HepG2 (cell line): ENCODE results near the gene QRICH2. TPM values are rescaled to one million over a fixed set of nuclear protein-coding genes. Genes with fewer than 3 reads are reported as not detected.
A peak's percentile ranks its signal among the peaks of the same experiment; 100 is the strongest.

Experiments
- GTF3A ChIP-seq: sonication (generic); formaldehyde crosslinking; conservative IDR thresholded peaks from 2 replicates; pipeline ENCODE4 v1.4.0; 2020; ENCODE audit warnings: mild to moderate bottlenecking, missing genetic modification reagents
- HNF1B ChIP-seq: sonication (generic); formaldehyde crosslinking; IDR thresholded peaks from 2 replicates; pipeline ENCODE4 v1.5.1; 2020; ENCODE audit warnings: mild to moderate bottlenecking, moderate library complexity, missing genetic modification reagents
- HNRNPL ChIP-seq: fragments of 200-400 bp; formaldehyde crosslinking; IDR thresholded peaks from 2 replicates; pipeline ENCODE4 v1.6.1; 2017; ENCODE audit warnings: mild to moderate bottlenecking, low read depth, low read length
- IRF1 ChIP-seq: sonication (generic); formaldehyde crosslinking; IDR thresholded peaks from 2 replicates; pipeline ENCODE4 v1.4.0; 2020; ENCODE audit warnings: low read depth, mild to moderate bottlenecking, missing genetic modification reagents
- KAT8 ChIP-seq: IDR thresholded peaks from 2 replicates; pipeline ENCODE4 v1.6.1; 2016; ENCODE audit warnings: missing genetic modification reagents, missing compliant biosample characterization
- MAF1 ChIP-seq: sonication (generic); formaldehyde crosslinking; IDR thresholded peaks from 2 replicates; pipeline ENCODE4 v1.5.0; 2020; ENCODE audit warnings: missing genetic modification reagents, borderline replicate concordance
- PHB2 ChIP-seq: fragments of 450-650 bp; IDR thresholded peaks from 2 replicates; pipeline ENCODE4 v1.6.1; 2018; ENCODE audit not compliant: partially characterized antibody
- SOX6 ChIP-seq, 2 experiments: fragments of 450-650 bp in 1 of 2; sonication (generic) in 1 of 2; formaldehyde crosslinking in 1 of 2; IDR thresholded peaks; 2 replicates each; pipeline versions ENCODE4 v1.4.0 to v1.6.1; 2017 to 2020; ENCODE audit warnings: antibody characterized with exemption in 1 of 2, mild to moderate bottlenecking in 1 of 2, missing genetic modification reagents in 1 of 2
- SP5 ChIP-seq: IDR thresholded peaks from 2 replicates; pipeline ENCODE4 v1.6.1; 2016; ENCODE audit warnings: low read depth, borderline replicate concordance
- TAF15 ChIP-seq: fragments of 200-400 bp; formaldehyde crosslinking; IDR thresholded peaks from one replicate; pipeline ENCODE4 v1.6.1; 2018; ENCODE audit warnings: mild to moderate bottlenecking, low read depth, low read length; ENCODE audit not compliant: poor library complexity, severe bottlenecking
- TOPORS ChIP-seq: sonication (generic); formaldehyde crosslinking; IDR thresholded peaks from 2 replicates; pipeline ENCODE4 v1.8.0; 2023; ENCODE audit warnings: mild to moderate bottlenecking, missing genetic modification reagents
- ZBTB38 ChIP-seq: sonication (generic); formaldehyde crosslinking; IDR thresholded peaks from 2 replicates; pipeline ENCODE4 v1.5.1; 2020; ENCODE audit warnings: mild to moderate bottlenecking, missing genetic modification reagents
- ZC3H13 ChIP-seq: sonication (generic); formaldehyde crosslinking; IDR thresholded peaks from 2 replicates; pipeline ENCODE4 v1.8.1; 2023; ENCODE audit warnings: mild to moderate bottlenecking, missing genetic modification reagents, moderate library complexity
- ZNF619 ChIP-seq: sonication (generic); formaldehyde crosslinking; IDR thresholded peaks from 2 replicates; pipeline ENCODE4 v1.4.0; 2020; ENCODE audit warnings: mild to moderate bottlenecking, missing genetic modification reagents
- ZNF883 ChIP-seq: sonication (generic); formaldehyde crosslinking; IDR thresholded peaks from 2 replicates; pipeline ENCODE4 v1.5.1; 2020; ENCODE audit warnings: mild to moderate bottlenecking, missing genetic modification reagents; ENCODE audit errors: not compliant biosample characterization
- polyA plus RNA-seq, 8 experiments: library from polyadenylated mRNA; depleted of rRNA in 3 of 8; stranded (reverse) in 7 of 8; unstranded in 1 of 8; fragments of >200 nt; fragmentation: Illumina TruSeq in 4 of 8; extraction: Trizol in 4 of 8; gene quantifications; 2 replicates each; pipeline versions ENCODE4 v1.2.1 to v1.2.3, GENCODE V29; 2011 to 2016; ENCODE audit warnings: low read depth in 4 of 8, missing spikeins in 1 of 8, mixed read lengths in 1 of 8; ENCODE audit not compliant: insufficient read depth in 1 of 8
- total RNA-seq, 5 experiments: library from RNA; depleted of rRNA; stranded (reverse); fragments of >200 nt; fragmentation: Illumina TruSeq; extraction: Trizol; gene quantifications; 2 replicates each; pipeline ENCODE4 v1.2.3, GENCODE V29; 2016; ENCODE audit warnings: low read depth in 1 of 5
- TF ChIP-seq, protein P1 (sequence below): sonication (generic); formaldehyde crosslinking; IDR thresholded peaks from 2 replicates; pipeline ENCODE4 v1.4.0; 2020; ENCODE audit warnings: mild to moderate bottlenecking, low read depth, missing genetic modification reagents
- TF ChIP-seq, protein P2 (sequence below): IDR thresholded peaks from 2 replicates; pipeline ENCODE4 v1.6.1; 2018; ENCODE audit warnings: missing genetic modification reagents
- TF ChIP-seq, protein P3 (sequence below): sonication (generic); formaldehyde crosslinking; IDR thresholded peaks from 2 replicates; pipeline ENCODE4 v1.5.1; 2020; ENCODE audit warnings: missing genetic modification reagents, mild to moderate bottlenecking, borderline replicate concordance
- TF ChIP-seq, protein P4 (sequence below): sonication (generic); formaldehyde crosslinking; IDR thresholded peaks from 2 replicates; pipeline ENCODE4 v1.8.0; 2022; ENCODE audit warnings: mild to moderate bottlenecking, missing genetic modification reagents

Gene QRICH2
- total and polyA plus RNA-seq, 2 of the 13 experiments (the other 11 are each of a cell fraction or from before 2014, with no cell fraction given): 3.7 to 5.7 TPM

- TF ChIP-seq ZNF883 (CRISPR knock-in tag) (no peak), SP5 (CRISPR knock-in tag) (peak; percentile 59), KAT8 (CRISPR knock-in tag) (peak; percentile 68; the same call in 1 of the 2 replicates), HNF1B (CRISPR knock-in tag) (peak; percentile 81), IRF1 (CRISPR knock-in tag) (0 out of 2 replicates have a peak, but pooled peaks have one; percentile 71), PHB2 (no peak), ZC3H13 (CRISPR knock-in tag) (no peak), TOPORS (no peak), TAF15 (no peak), SOX6 (IDR thresholded peaks at IDR 0.05) (no peak), SOX6 (CRISPR knock-in tag; IDR thresholded peaks at IDR 0.05) (peak; percentile 87), ZBTB38 (CRISPR knock-in tag) (peak; percentile 92), GTF3A (CRISPR knock-in tag) (no peak), ZNF619 (CRISPR knock-in tag) (peak; percentile 71; the same call in 1 of the 2 replicates), HNRNPL (no peak), MAF1 (CRISPR knock-in tag) (no peak)
- TF ChIP-seq, protein P1, sequence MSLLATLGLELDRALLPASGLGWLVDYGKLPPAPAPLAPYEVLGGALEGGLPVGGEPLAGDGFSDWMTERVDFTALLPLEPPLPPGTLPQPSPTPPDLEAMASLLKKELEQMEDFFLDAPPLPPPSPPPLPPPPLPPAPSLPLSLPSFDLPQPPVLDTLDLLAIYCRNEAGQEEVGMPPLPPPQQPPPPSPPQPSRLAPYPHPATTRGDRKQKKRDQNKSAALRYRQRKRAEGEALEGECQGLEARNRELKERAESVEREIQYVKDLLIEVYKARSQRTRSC (CRISPR knock-in tag): no peak
- TF ChIP-seq, protein P2, sequence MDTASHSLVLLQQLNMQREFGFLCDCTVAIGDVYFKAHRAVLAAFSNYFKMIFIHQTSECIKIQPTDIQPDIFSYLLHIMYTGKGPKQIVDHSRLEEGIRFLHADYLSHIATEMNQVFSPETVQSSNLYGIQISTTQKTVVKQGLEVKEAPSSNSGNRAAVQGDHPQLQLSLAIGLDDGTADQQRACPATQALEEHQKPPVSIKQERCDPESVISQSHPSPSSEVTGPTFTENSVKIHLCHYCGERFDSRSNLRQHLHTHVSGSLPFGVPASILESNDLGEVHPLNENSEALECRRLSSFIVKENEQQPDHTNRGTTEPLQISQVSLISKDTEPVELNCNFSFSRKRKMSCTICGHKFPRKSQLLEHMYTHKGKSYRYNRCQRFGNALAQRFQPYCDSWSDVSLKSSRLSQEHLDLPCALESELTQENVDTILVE (CRISPR knock-in tag): peak; percentile 80; the same call in 1 of the 2 replicates
- TF ChIP-seq, protein P3, sequence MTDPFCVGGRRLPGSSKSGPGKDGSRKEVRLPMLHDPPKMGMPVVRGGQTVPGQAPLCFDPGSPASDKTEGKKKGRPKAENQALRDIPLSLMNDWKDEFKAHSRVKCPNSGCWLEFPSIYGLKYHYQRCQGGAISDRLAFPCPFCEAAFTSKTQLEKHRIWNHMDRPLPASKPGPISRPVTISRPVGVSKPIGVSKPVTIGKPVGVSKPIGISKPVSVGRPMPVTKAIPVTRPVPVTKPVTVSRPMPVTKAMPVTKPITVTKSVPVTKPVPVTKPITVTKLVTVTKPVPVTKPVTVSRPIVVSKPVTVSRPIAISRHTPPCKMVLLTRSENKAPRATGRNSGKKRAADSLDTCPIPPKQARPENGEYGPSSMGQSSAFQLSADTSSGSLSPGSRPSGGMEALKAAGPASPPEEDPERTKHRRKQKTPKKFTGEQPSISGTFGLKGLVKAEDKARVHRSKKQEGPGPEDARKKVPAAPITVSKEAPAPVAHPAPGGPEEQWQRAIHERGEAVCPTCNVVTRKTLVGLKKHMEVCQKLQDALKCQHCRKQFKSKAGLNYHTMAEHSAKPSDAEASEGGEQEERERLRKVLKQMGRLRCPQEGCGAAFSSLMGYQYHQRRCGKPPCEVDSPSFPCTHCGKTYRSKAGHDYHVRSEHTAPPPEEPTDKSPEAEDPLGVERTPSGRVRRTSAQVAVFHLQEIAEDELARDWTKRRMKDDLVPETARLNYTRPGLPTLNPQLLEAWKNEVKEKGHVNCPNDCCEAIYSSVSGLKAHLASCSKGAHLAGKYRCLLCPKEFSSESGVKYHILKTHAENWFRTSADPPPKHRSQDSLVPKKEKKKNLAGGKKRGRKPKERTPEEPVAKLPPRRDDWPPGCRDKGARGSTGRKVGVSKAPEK (CRISPR knock-in tag): no peak; the same call in 1 of the 2 replicates
- TF ChIP-seq, protein P4, sequence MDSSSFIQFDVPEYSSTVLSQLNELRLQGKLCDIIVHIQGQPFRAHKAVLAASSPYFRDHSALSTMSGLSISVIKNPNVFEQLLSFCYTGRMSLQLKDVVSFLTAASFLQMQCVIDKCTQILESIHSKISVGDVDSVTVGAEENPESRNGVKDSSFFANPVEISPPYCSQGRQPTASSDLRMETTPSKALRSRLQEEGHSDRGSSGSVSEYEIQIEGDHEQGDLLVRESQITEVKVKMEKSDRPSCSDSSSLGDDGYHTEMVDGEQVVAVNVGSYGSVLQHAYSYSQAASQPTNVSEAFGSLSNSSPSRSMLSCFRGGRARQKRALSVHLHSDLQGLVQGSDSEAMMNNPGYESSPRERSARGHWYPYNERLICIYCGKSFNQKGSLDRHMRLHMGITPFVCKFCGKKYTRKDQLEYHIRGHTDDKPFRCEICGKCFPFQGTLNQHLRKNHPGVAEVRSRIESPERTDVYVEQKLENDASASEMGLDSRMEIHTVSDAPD (CRISPR knock-in tag): no peak
These were observed 55.8 kb downstream of the QRICH2 start (continued) for GRCh38 chr17:76252040-76252954.
